GM19468 (cell line): ENCODE measurements around the gene NTN3.

Experiments used
- ATAC-seq: cut with Tn5 transposase; IDR thresholded peaks from one replicate; pipeline ENCODE4 v1.9.1; 2021; ENCODE audit warnings: mild to moderate bottlenecking, moderate library complexity, moderate number of reproducible peaks; ENCODE audit not compliant: unreplicated experiment; ENCODE audit errors: extremely low read depth

The NTN3 gene

GRCh38 chr16:2465653-2466415 is 5.3 kb upstream of the NTN3 start:
- no peak for ATAC-seq

DNA sequence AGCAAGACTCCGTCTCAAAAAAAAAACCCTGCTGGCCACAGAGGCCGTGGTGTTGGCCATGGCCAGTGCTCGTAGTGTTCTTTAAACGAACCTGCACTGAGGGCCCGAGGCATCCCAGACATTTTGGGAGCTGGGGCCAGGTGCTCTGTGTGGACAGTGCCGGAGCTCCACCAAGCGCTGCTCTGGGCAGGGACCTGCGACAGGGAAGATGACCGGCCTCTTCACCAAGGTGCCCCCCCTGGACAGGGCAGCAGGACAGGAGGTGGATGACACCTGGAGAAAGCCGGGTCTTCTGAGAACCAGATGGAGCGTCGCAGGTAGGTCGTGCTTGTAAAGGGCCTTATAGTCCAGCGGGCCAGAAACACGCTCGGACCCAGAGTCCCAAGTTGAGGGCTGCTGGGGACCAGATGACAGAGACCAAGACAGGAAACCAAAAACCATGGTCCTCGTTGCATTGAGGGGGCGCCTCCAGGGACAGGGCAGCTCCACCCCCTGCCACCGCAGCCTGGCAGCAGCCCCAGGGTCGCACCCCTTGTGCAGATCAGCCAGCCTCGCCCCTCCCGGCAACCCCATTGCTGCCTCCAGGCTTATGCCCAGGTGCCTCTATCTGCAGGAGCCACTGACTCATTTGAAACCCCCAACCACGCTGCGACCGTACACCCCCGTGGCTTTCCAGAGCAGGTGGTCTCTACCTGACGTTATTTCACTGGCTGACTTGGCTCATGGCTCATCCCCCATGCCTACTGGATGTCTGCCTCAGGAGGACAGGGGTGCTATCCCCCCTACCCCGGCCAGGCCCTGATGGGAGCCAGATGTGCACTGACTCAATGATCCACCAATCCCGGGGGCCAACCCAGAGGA is 4.2 kb upstream of the NTN3 start:
- ATAC-seq = no peak

GRCh38 chr16:2467528-2468232 is 3.4 kb upstream of the NTN3 start:
- ATAC-seq = no peak

GRCh38 chr16:2468233-2468724 is 2.8 kb upstream of the NTN3 start:
- ATAC-seq = no peak

DNA sequence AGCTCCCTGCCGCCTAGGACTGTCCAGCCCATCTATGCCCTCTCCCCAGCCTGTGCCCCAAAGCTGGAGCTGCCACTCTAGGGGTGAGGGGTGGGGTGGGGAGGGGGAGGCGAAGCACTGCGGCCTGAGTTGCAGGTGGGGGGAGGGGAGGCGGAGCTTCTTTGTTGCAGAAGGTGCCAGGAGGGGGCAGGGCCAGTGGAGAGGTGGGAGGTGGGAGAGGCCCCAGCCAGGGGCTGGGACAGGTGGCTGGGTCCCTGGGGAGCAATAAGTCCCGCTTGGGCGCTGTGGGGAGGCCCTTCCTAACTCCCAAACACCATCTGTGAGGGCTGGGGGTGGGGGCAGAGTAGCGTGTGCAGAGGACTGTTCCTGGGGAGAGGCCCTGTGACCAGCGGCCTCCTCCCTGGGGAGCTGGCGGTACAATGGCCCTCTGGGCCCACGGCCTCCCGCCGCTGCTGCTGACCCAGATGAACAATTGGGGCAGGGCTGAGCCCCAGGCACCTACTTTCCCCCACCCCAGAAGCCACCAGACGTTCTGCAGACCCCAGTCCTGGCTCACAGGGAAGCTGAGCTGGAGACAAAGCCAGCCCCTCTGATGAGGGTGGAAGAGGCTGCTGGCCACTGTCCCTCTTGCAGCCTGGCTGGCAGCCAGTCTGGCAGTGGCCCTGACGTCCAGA is 2.2 kb upstream of the NTN3 start:
- ATAC-seq = no peak

DNA sequence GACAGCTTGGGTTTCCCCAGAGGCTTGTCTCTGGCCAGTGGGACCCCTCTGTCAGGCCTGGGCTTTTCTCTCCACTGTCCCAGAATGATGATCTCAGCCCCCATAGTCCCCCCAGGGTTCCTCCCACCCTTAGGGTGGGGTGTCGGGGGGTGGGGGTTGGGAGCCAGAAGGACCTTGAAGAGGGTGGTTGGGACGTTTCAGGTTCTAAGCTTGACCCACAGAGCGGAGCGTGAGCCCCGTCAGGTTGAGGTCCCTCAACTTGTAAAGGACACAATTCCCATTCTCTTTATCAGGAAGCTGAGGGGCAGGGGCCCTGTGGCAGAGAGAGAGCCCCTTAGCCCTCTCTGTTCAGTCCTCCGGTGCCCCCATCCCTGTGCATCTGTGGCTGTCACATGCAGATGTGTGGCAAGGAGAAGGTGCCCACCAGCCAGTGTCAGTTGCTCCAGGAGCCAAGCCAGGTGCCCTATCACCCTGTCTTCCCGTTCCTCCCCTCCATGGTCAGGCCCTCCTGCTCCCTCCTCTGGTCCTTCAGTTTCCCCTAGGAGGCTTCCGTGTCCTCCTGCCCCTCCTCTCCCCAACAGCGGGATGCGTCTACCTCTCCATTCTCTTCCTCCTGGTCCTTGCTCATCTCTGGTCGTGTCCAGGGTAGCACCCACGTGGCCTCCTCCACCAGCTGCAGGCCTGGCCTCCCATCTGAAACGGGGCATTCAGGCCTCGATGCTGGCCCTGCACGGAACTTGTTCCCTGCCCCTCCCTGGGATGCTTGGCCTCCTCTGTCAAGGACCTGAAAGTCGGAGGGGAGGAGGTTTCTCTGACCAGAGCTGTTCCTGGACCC is 1.5 kb upstream of the NTN3 start:
- no peak for ATAC-seq

DNA sequence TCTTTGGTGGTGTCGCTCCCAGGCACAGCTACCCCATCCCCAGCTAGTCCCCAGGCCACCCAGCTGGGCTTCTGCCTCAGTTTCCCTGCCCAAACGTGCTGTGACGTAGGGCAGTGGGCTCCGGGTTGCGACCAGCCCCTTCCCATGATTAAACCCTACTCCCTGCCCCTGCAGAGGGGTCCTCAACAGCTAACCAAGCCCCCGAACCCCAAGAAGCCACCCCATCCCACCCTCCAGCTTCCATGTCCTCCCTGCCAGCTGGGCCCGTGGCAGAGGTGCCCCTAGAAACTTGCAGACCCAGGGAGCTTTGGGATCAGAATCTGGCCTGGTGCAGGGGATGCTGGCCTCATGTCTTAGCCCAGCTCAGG is 879 bp upstream of the NTN3 start:
- ATAC-seq = no peak

DNA sequence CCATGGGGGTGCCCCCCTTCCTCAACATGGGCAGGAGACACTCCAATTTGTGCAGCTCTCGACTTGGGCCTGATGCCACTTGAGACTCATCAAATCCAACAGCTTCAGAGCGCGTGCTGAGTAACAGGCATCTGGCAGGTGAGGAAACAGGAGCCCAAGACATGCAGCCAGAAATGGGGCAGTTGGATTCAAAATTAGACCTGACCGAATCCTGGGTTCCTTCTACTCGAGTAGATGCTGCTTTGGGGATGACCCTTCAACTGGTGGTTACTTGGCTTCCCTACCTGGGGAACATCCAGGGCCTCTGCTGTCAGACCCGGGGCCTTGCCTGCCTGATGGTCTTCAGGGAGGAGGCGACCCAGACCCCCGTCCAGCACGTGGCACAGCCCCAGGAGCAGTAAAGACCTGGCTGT is 488 bp upstream of the NTN3 start:
- ATAC-seq = no peak

- no peak for ATAC-seq
Measured at GRCh38 chr16:2471653-2472487, 773 bp downstream of the NTN3 start.

DNA sequence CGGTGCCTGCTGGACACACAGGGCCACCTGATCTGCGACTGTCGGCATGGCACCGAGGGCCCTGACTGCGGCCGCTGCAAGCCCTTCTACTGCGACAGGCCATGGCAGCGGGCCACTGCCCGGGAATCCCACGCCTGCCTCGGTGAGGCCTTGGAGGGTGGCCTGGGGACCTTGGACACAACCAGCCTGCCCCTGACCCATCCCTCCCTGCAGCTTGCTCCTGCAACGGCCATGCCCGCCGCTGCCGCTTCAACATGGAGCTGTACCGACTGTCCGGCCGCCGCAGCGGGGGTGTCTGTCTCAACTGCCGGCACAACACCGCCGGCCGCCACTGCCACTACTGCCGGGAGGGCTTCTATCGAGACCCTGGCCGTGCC is 1.4 kb downstream of the NTN3 start:
- no peak for ATAC-seq

GRCh38 chr16:2472885-2473445 is 1.9 kb downstream of the NTN3 start:
- no peak for ATAC-seq

DNA sequence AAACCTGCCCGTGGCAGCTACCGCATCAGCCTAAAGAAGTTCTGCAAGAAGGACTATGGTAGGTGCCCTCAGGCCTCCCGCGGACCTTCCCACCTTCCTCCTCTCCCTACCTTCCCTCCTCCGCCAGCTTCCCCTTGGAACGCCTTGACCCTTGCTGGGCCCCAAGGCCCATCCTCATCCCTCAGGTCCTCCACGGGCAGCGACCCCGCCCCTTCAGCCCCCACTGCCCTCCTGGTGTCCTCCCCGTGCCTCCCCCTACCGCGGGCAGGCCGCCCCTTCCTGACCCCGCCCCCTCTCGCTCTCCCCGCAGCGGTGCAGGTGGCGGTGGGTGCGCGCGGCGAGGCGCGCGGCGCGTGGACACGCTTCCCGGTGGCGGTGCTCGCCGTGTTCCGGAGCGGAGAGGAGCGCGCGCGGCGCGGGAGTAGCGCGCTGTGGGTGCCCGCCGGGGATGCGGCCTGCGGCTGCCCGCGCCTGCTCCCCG is 2.4 kb downstream of the NTN3 start:
- ATAC-seq = no peak

- ATAC-seq = no peak
Measured at GRCh38 chr16:2473999-2474876, 3.1 kb downstream of the NTN3 start.

DNA sequence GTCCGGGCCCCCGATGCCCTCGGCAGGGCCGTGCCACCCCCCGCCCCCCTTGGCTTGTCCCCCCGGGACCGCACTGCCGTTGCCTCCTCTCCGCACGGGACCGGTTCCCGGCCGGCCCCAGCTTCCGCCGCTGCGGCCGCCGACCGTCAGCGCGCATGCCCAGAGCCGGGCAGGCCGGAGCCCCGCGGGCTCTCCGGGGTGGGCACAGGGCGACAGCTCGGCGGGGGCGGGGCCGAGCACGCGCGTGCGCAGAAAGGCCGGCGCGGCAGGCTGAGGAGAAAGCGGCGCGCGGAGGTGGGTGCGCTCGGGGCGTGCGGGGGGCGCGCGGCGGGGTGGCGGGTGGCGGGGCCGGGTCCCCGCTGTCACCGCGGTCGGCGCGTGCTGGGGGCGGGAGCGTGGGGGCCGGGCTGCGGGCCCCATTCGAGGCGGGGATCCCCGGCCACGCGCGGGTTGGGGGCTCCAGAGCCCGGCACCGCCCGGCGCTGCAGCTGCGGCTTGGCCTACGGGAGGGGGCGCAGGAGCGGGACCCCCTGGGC is 3.8 kb downstream of the NTN3 start, which contains the start of gene TBC1D24:
Gene TBC1D24, plus strand, starts transcription at position 251 of the 536 bp plus-strand sequence. CDS start 21,022 bp downstream, outside the sequence.
- ATAC-seq = no peak

GRCh38 chr16:2475413-2476344 is 4.6 kb downstream of the NTN3 start:
- ATAC-seq = no peak

DNA sequence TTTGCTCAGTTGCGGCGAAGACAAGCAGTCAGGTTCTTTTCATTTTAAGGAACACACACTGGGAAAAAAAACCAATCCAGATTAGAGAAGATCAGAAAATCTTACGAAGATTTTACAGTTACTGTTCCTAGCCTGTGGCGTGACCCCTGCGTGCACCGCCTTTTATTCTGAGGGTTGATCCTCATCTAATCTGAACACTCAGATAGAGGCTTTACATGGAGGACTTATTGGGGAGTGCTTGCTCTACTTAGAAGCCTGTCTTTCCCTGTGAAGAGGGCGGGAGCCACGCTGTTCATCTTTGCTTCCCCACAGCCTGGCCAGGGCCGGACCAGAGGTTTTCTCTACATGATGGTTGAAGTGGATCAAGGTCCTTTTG is 5.2 kb downstream of the NTN3 start:
- no peak for ATAC-seq
